ENCODE data around the gene STARD9.
"Not testable (repeated sequence)": the region's sequence is repeated elsewhere in the genome, so short reads cannot be mapped to it uniquely, and the experiment has no call there.

STARD9 gene

DNA sequence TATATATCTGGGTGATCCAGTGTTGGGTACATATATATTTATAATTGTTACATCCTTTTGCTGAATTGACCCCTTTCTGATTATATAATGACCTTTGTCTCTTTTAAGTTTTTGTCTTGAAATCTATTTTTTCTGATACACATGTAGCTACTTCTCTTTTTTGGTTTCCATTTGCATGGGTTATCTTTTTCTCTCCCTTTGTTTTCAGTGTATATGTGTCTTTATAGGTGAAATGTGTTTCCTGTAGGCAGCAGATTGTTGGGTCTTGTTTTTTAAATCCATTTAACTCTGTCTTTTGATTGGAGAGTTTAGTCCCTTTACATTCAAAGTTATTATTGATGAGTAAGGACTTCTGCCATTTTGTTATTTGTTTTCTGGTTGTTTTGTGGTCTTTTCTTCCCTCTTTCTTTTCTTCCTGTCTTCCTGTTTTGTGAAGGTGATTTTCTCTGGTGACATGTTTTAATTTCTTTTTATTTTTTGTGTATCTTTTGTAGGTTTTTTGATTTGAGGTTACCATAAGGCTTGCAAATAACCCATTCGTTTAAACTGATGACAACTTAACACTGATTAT is 56.8 kb downstream of the STARD9 start:
- DNase-seq = peak in 1 of 2 experiments; percentile 1

DNA sequence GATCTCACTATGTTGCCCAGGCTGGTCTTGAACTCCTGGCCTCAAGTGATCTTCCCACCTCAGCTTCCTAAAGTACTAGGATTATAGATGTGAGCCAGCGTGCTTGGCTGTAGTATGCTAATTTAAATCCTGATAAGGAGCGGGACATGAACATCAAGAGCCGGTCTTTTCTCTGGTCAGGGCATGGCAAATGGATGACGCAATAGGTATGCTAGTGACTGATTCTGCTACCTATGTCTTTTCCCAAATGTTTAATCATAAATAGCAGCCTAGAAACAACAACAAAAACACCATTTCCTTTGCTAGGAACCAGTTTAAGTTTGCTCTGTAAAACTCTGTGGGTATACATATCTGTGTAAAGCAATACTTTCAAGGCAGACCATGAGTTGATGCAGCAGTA is 64.7 kb downstream of the STARD9 start:
- no peak for DNase-seq

DNA sequence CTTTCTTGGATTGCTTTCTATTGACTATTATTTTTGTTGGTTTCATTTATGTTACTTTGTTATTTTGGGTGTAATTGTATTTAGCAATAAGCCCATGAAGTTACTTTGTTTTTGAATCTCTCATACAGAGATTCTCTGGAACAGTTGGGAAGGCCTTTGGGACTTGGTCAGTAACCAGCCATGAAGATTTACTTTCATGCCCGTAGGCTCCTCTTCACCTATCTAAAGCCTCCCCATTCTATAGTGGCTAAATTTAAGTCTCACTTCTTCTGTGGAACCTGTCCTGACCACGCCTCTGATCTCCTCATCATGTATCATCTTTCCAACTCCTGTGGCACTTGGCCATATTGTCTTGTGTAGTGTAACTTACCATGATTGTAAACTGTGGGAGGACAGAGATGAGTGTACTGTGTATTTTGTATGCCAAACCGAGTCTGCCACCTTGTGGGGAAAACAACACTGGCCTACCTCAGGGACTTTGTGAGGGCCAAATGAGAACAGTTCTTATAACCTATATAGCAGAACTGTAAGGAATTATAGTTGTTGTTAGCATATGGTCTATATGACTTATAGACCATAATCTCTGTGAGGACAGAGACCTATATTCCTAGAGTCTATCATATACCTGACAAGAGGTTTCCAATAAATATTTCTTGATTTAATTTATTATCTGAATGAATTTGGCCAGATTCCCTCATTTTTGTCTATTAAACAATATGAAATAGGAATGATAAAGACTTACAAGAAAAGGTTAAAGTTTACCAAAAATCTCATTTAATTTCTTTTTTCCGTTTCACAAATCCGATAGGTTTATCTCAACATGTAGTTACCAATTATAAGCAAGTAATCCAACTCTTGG is 75.0 kb downstream of the STARD9 start:
- DNase-seq = peak; percentile 51 to 60

DNA sequence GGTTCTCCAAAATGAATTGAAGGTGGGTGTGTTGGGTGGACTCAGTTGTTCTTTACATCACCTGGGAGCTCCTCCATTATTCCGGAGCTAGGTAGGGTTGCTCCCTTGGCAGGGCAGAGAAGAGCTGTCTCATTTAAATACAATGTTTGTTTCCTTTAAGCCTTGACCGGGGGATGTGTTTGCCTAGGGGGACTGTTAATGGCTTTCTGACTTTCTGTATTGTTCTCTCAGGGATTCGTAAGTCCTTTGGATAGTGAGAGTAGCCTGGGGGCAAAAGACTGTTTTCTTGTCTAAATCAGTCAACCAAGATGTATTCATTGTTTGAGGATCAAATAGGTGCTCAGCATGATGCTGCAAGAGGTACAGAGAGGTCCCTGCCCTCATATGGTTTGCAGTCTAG is 90.4 kb downstream of the STARD9 start:
- DNase-seq = no peak

DNA sequence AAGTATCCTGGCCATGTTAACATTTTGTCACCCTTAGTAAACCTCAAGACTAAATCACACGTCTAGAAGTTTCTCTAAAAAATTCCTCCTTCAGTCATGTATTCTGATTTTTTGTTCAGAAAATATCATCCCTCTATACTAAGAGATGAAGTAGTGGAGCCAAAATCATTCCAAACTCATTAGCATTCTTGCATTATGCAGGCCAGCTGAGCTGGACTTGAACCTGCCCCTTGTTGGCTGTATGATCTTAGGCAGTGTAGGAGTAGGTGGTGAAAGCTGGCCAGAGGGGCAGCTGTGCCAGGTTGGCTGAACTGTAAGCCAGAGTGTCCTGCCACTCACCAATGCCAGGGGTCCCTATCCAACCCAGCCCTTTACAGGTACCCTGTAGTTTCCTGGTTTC is 92.4 kb downstream of the STARD9 start:
- DNase-seq = no peak

DNA sequence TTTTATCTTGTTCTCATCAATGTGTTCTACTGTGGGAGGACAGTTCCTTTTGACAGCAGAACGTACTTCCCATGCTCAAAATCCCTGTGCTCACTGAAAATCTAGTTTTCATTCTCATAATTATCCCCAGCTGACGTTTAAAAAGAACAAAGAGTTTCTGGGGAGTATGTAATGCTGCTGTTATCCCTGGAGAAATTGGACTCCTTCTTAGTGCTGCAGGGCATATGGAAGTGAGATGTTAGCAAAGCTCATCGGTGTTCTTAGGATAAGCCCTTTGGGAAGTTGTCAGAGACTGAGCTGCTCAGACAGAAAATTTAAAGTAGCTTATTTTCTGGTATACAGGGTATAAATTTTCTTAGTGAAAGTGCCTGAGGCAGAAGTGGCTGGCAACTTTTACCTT is 95.0 kb downstream of the STARD9 start:
- DNase-seq = no peak

DNA sequence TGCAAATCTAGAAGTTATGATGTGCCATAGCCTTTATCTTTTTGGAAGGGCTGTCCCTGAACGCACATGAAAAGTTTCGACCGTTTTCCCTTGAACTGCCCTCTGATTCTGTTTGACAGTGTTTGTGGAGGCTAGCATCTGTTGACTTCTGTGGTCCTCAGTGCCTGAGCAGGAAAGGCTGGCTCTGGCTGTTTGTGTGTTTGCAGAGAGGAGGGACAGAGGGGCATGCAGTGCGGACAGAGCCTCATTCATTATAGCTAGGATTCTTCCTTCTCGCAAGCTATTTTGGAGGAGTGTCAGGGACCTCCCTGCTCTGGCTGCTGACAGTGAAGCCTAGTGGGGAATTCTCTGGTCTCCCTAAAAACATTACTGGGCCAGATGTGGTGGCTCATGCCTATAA is 97.0 kb downstream of the STARD9 start:
- no peak for DNase-seq

DNA sequence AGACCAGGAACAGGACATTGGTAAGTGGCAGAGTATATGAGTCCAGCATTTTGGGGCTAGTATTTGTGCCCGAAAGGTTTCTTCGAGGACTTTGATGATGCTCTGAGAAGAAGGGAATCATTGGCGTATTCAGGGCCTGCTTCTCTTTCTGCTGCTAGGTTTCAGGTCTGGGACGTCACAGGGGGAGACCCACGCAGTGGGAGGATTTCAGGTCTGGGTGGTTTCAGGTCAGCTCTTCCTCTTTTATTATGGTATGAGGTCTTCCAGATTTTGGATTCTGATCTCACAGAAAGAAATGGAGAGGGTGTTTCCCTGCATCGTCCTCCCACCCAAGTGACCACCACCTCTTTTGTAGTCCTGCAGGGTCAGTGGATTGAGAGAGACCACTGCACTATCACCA is 99.1 kb downstream of the STARD9 start:
- no peak for DNase-seq

DNA sequence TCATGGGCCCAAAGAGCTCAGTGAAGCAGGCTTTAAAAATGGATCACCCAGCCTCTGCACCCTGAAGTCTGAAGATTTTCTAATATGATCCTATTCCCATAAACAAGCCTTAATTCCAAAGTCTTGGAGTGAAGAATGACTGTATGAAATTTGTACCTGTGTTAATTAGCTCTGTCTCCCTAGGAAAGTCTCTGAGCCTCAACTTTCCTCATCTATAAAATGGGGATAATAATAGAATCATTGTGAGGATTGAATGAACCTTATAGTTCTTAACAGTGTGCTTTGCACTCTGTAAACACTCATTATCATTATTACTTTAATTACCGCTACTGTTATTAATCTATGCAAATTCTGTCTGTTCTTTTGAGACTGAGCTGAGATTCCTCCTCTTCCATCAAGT is 99.6 kb downstream of the STARD9 start:
- no peak for DNase-seq

DNA sequence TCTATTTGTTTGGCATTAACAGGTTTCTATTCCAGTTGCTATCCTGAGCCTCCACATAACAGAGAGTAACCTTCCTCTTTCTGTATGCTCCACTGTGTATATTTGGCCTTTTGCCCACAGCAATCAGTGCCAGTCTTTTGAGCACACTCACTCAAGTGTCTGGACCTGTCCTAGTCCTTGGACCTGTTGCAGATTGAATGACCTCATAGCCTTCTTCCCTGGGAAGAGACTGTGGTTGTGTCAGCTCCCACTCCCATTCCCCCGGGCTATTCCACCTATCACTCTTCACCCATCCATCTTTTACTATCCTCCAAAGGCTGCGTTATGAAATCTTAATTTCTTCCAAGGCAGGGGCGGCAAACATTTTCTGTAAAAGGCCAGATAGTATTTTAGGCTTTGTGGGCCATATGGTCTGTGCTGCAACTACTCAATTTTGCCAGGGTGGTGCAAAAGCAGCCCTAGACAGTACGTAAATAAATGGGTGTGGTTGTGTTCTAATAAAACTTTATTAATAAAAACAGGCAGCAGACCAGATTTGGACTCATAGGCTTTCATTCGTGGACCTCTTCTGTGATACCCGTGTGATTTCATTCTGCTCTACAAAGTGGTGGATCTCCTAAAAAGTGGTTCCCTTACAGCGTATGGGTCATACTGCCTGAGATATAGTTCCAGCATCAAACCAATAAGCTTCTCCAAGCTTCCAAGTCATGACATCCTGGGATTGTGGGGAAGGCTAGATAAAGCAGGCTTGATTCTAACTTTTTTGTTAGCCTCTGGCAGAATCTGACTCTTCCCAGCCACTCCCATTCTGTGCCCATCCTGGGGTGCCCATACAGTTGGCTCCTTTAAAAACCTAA is 104.1 kb downstream of the STARD9 start:
- no peak for DNase-seq

DNA sequence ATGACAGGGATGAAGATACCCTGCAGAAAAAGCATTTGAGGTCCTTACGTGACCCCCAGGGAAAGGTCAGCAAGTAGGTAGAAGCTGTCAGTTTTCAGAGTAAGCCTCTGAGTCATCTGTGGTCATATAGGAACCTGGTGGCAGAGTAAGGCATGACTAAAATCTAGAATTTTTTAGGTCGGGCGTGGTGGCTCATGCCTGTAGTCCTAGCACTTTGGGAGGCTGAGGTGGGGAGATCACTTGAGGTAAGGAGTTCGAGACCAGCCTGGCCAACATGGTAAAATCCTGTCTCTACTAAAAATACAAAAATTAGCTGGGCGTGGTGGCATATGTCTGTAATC is 104.7 kb downstream of the STARD9 start:
- not testable (repeated sequence) for DNase-seq

DNA sequence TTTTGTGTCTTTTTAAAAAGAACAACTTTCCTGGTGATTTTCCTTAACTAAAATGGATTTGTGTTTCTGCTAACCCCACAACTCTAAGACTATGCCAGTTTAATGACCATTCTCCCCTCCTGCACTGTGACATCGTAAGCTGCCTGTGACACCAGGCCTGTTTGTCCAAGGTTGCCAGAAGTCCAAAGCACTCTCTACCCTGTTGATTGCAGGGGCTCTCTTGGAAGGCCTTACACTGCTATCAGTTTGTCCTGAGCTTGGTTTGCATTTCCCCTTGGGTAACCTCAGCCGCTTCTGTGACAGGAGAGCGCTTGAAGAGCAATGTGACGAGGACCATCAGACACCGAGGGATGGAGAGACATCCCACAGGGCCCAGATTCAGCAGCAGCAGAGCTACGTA is 105.7 kb downstream of the STARD9 start:
- DNase-seq = no peak

DNA sequence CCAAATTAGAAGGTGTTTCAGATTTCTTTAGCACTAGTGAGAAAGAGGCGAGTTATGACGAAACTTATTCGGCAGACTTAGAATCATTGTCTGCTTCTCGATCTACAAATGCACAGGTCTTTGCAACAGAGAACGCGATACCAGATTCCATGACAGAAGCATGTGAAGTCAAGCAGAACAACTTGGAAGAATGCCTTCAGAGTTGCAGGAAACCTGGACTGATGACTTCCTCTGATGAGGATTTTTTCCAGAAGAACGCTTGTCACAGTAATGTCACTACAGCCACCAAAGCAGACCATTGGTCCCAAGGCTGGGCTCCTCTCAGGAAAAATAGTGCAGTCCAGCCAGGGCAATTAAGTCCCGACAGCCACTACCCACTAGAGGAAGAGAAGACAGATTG is 110.9 kb downstream of the STARD9 start:
- no peak for DNase-seq

DNA sequence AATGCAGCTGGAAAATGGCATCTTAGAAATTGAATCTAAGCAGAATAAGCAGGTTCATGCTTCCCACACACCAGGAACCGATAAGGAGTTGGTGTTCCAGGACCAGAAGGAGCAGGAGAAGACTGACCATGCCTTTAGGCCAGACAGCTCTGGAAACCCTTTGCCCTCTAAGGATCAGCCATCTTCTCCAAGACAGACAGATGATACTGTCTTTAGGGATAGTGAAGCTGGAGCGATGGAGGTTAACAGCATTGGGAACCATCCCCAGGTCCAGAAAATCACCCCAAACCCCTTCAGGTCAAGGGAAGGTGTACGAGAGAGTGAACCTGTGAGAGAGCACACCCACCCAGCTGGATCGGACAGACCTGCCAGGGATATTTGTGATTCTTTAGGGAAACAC is 112.3 kb downstream of the STARD9 start:
- DNase-seq = no peak

DNA sequence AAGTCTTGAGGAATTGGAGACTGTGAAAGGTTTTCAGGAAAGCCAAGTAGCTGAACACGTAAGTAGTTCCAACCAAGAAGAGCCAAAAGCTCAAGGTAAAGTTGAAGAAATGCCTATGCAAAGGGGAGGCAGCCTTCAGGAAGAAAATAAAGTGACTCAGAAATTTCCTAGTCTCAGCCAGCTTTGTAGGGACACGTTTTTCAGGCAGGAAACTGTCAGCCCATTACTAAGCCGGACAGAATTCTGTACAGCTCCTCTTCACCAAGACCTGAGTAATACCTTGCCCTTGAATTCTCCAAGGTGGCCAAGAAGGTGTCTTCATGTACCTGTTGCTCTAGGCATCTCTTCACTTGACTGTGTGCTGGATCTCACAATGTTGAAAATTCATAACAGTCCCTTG is 112.9 kb downstream of the STARD9 start:
- DNase-seq = no peak

DNA sequence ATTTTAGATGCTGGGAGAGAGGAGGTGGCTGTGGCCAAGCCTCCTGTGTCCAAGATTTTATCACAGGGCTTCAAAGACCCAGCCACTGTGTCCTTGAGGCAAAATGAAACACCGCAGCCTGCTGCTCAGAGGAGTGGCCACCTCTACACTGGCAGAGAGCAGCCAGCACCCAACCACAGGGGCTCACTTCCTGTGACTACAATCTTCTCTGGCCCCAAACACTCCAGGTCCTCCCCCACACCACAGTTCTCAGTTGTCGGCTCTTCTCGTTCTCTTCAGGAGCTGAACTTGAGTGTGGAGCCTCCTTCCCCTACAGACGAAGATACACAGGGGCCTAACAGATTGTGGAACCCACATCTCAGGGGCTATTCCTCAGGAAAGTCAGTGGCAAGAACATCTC is 115.9 kb downstream of the STARD9 start:
- peak; percentile 47 to 58 for DNase-seq

DNA sequence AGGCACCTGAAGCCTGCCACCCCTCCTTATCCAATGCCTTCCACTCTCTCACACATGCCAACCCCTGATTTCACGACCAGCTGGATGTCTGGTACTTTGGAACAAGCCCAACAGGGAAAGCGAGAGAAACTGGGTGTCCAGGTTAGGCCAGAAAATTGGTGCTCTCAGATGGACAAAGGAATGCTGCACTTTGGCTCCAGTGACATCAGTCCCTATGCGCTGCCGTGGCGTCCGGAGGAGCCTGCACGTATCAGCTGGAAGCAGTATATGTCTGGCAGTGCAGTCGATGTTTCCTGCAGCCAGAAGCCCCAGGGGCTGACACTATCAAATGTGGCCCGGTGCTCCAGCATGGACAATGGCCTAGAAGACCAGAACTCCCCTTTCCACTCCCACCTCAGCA is 116.4 kb downstream of the STARD9 start:
- DNase-seq = no peak

DNA sequence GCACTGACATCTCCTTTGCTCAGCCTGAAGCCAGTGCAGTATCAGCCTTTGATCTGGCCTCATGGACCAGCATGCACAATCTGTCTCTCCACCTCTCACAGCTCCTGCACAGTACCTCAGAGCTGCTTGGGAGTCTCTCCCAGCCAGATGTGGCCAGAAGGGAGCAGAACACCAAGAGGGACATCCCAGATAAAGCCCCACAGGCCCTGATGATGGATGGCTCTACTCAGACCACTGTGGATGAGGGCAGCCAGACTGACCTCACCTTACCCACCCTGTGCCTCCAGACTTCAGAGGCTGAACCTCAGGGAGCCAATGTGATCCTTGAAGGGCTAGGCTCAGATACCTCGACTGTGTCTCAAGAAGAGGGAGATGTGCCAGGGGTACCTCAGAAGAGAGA is 117.1 kb downstream of the STARD9 start:
- no peak for DNase-seq

DNA sequence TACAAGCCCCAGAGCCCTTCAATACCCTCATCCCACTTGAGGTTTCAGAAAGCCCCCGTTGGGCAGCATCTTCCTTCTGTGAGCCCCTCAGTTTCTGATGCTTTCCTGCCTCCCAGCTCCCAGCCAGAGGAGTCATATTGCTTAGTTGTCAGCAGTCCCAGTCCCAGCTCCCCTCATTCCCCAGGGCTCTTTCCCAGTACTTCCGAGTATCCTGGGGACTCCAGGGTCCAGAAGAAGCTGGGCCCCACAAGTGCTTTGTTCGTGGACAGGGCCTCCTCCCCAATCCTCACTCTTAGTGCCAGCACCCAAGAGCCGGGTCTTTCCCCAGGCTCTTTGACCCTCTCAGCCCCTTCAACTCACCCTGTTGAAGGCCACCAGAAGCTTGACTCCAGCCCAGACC is 117.6 kb downstream of the STARD9 start:
- DNase-seq = no peak

DNA sequence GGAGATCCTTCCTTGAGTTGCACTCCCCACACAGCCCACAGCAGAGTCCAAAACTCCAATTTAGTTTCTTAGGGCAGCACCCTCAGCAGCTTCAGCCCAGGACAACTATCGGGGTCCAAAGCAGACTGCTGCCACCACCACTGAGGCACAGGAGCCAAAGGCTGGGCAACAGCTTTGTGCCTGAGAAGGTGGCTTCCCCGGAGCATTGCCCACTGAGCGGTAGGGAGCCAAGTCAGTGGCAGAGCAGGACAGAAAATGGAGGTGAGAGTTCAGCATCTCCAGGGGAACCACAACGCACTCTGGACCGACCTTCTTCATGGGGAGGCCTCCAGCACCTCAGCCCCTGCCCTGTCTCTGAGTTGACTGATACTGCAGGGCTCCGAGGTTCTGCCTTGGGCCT is 118.1 kb downstream of the STARD9 start:
- no peak for DNase-seq

DNA sequence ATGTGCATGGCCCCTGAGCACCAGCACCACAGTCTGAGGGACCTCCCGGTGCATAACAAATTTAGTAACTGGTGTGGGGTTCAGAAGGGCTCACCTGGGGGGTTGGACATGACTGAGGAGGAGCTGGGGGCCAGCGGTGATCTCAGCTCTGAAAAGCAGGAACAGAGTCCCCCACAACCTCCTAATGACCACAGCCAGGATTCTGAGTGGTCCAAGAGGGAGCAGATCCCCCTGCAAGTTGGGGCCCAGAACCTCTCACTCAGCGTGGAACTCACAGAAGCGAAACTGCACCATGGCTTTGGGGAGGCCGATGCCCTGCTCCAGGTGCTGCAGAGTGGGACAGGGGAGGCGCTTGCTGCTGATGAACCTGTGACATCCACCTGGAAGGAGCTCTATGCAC is 118.5 kb downstream of the STARD9 start:
- DNase-seq = no peak

DNA sequence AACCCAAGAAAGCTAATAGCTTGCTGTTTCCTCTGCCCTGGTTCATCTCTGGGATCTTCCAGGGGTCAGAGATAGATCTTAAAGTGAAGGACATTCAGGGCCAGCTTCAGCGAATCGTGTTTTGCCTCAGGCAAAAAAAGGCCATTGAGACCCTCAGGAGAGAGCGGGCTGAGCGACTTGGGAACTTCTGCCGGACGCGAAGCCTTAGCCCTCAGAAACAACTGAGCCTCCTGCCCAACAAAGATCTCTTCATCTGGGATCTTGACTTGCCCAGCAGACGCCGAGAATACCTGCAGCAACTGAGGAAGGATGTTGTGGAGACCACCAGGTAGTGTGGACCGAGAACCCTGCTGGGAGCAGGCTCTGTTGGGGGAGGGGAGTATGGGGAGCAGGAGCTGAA is 119.0 kb downstream of the STARD9 start:
- DNase-seq = no peak

DNA sequence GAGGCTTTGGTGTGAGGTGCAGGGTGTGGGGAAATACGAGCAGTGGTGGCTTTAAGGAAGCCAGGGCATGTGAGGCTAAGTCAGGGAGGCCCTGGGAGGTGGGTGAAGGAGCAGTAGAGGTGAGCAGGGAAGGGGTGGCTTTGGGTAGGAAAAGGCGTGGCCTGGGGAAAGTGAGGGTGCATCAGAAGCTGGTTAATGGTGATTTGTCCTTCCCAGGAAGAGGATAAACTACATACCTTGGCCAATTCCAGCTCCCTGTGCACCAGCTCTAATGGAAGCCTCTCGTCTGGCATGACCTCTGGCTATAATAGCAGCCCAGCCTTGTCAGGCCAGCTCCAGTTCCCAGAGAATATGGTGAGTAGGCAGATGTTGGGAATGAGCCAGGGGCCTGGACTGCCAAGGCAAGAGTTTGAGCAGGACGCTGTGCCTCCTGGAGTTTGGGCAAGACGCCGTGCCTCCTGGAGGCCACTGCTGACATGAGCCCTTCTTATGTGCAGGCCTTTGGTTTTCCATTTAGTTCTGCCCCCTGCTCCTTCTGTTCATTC is 120.2 kb downstream of the STARD9 start:
- no peak for DNase-seq

DNA sequence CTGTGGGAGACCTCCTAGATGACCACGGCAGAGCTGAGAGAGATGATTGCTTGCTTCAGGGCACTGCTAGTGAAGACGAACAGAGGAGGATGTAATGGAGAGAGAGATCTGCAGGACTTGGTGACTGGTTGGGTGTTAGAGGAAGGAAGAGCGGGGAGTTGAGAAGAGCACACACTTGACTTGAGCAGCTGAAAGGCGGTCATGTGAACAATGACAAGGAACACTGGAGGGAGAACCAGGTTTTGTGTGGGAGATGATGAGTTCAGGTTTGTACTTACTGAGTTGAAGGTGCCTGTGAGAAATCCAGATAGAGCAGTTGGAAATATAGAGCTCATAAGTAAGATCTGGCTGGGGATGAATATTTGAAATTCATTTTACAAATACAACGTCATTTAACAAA is 121.2 kb downstream of the STARD9 start:
- DNase-seq = peak; percentile 2 to 4

Data from Kasumi-1 (cell line).